Hematopoietic multipotent progenitor cell treated with erythropoietin and hydrocortisone succinate and interleukin-3 and kit ligand, for 6 days (in vitro differentiated cells): ENCODE results near the gene CRK.
A peak's percentile ranks its signal among the peaks of the same experiment; 100 is the strongest.
"Not testable (repeated sequence)": the region's sequence is repeated elsewhere in the genome, so short reads cannot be mapped to it uniquely, and the experiment has no call there.

Source experiments
- DNase-seq: peaks from one replicate; pipeline ENCODE4 v3.0.0-alpha.2; 2015

Gene CRK

GRCh38 chr17:1462164-1463112, 6.4 kb upstream of the CRK start:
- DNase-seq = no peak

GRCh38 chr17:1461198-1461944, 5.3 kb upstream of the CRK start:
- no peak for DNase-seq

- no peak for DNase-seq
These were observed 4.2 kb upstream of the CRK start for GRCh38 chr17:1460233-1460632.

DNA sequence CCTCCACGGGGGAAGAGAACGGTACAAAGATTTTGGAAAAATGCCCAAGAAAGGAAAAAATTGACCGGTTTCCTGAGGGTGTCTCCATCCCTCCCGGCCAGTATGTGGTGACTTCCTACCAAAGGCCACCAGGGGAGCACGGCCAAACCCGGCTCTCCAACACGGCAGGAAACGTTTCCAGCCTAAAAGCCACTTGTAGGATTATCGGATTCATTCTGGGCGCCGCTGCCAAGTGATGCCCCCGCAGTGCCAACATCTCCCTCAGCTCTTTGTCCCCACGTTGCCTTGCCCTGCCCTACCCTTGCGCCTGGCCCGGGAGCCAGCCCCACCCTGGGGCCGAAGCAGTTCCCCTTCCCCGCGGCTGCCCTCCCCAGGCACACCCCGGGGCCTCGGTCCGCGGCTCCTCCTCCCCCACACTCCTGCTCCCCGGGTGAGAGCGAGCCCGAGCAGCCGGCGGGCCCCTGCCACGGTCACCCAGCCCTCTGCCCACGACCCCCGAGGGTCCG, 688 bp downstream of the CRK start:
- peak; percentile 81 for DNase-seq

DNA sequence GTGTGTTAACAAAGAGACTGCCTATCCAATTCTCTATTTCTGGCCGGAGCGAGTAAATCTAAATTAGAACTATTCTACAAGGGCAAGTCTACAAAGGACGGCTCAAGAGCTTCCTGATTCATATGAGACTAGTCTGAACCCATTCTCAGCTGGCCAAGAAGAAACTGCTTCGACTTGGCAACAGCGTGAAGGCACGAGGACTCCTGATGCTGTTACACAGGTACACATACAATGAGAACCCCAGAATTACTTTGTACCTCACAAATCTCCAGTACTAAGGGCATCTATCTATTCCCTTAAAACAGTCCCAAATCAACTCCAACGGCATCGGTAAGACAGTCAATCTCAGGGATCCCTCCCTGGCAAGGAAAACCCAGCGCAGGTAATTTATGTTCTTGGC, 1.5 kb downstream of the CRK start:
- no peak for DNase-seq

GRCh38 chr17:1453694-1454093, 2.3 kb downstream of the CRK start:
- DNase-seq = not testable (repeated sequence)

- no peak for DNase-seq
These were observed 3.2 kb downstream of the CRK start for GRCh38 chr17:1452836-1453235.

- not testable (repeated sequence) for DNase-seq
These were observed 5.8 kb downstream of the CRK start for GRCh38 chr17:1450261-1450660.

- no peak for DNase-seq
These were observed 6.5 kb downstream of the CRK start for GRCh38 chr17:1449412-1449967.

DNA sequence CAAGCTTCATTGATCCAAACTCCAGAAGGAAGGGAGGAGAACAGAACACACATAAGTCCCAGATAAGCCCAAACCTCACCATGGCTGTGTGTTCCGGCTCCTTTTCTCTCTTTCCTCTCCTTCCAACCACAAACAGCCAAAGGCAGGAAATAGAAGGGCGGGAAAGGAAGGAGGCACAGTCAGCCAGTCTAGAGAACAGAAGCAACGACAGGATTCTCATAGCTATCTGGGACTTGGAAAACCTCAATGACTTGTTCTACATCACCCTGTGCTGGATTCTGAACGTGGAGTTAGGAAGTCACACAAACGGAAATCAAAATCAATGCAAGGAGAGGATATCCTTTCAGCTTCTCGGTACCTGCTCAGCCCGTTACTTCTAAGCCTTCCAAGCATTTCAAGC, 9.0 kb downstream of the CRK start:
- DNase-seq = peak; percentile 46

GRCh38 chr17:1446201-1446600, 9.8 kb downstream of the CRK start:
- DNase-seq = no peak

- DNase-seq = not testable (repeated sequence)
These were observed 10.3 kb downstream of the CRK start for GRCh38 chr17:1445695-1446094.

- DNase-seq = not testable (repeated sequence)
These were observed 13.3 kb downstream of the CRK start for GRCh38 chr17:1442721-1443120.

DNA sequence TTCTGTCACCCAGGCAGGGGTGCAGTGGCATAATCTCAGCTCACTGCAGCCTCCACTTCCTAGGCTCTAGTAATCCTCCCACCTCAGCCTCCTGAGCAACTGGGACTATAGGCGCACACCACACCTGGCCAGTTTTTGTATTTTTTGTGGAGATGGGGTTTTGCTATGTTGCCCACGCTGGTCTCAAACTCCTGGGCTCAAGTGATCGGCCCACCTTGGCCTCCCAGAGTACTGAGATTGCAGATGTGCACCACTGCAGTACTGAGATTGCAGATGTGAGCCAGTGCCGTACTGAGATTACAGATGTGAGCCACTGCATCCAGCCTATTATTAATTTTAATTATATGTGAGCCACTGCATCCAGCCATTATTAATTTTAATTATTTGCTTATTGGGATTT, 13.8 kb downstream of the CRK start:
- no peak for DNase-seq

GRCh38 chr17:1440921-1441320, 15.1 kb downstream of the CRK start:
- no peak for DNase-seq

DNA sequence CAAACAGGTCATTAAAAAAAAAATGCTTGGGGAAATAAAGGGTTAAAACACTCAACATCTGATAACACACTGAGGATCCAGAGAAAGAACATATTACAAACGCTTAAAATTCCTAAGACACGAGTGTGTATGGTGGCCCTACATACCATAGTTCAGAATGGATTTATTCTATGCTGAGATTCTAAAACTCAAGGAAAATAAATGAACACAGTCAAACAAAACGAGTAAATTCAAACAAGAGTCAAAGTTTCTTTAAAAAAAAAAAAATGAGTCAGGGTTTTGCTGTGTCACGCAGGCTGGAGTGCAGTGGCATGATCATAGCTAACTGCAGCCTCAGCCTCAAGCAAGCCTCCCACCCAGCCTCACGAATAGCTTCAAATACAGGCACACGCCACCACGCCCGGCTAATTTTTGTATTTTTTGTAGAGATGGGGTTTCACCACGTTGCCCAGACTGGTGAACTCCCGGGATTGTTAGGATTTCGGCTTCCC, 17.4 kb downstream of the CRK start:
- DNase-seq = peak; percentile 29

GRCh38 chr17:1435326-1435725, 20.7 kb downstream of the CRK start:
- DNase-seq = no peak

DNA sequence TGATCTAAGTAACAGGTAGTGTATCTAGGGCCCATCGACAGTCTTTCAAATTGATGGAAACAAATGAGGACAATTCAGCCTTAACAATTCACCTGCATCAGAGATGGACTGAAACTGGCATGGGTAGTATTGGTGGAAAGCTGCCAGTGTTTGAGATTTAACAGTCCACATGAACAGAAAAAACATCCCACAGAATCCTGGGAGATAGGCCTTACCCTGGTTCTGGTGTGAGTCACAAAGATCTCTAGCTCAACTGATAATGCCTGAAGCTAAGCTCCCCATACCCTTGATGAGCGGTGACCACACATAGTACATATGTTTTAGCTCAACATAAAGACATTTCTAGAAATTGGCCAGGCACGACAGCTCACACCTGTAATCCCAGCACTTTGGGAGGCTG, 21.9 kb downstream of the CRK start:
- no peak for DNase-seq

DNA sequence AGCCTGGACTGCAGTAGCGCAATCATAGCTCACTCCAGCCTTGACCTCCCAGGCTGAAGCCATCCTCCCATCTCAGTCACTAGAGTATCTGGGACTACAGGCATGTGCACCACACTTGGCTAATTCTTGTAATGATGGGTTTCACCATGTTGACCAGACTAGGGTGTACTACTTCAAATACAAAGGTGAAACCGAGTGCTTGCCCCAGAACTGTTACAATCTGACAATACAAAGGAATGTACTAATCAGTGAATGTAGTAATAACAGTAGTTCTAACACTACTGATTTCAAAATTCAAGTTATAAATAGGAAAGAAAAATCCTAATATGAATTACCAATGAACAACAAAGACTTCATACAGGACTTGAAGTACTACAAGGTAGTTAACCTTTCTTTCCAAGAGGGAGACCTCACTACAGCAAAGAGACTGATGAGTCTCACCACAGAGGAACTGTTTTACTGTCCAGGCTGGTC, 24.4 kb downstream of the CRK start:
- DNase-seq = no peak

DNA sequence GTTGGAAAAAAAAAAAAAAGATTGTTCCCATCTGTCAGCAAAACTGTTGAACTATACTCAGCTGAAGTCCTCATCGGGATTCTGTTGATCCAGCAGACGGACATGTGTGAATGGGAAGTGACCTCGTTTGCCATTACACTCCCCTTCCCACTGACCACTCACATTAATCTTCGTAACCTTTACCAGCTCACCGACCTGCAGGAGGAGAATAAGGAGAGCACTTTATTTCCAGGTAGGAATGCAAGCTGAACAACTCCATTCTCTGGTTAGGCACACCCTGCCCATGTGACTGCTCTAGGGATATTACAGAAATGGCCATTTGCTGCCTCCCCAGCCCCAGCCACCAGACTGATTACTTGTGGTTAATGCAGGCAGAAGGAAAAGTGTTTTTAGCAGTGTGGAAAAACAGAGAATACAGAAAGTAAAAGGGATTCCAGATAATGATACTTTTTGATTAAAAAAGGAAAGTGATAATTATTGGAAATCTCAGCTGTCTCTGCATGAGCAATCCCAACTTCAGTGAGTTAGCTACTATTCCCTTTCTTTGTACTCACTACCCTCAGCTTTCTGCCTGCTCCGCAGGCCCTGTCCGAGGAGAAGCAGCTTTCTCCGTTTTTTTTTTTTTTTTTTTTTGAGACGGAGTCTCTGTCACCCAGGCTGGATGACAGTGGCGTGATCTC, 32.4 kb downstream of the CRK start:
- DNase-seq = no peak

DNA sequence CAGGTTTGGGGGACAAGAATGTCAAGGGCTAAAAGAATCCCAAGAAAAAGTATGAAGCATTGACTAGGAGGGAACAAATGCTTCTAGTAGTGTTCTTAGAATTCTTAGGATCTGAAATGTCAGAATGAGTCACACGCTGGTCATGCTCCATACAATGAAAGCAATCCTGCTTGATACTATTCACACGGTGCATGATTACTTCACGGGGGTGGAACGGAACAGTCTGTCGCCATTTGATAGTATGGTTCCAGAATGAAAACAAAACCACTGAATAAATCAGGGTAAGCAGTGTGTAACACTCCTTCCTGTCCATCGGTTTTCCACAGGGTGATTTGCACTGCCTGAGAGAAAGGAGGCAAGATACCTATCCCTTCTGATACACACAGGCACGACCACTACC, 33.1 kb downstream of the CRK start:
- no peak for DNase-seq

- no peak for DNase-seq
These were observed 34.6 kb downstream of the CRK start for GRCh38 chr17:1421470-1421869.

GRCh38 chr17:1420981-1421380, 35.1 kb downstream of the CRK start:
- no peak for DNase-seq
